Activated CD4-positive, alpha-beta T cell treated with anti-CD3 and anti-CD28 coated beads for 1 hour (primary cell): ENCODE results near the gene GAREM1.
"Not testable (repeated sequence)": the region's sequence is repeated elsewhere in the genome, so short reads cannot be mapped to it uniquely, and the experiment has no call there.

Experiments used
- DNase-seq: peaks from one replicate; pipeline ENCODE4 v3.0.0-alpha.2; 2020

Gene GAREM1

GRCh38 chr18:32366586-32367538 lies 103.8 kb downstream of the GAREM1 start:
- no peak for DNase-seq

GRCh38 chr18:32362484-32362883 lies 108.2 kb downstream of the GAREM1 start:
- no peak for DNase-seq

- DNase-seq: no peak
Measured at GRCh38 chr18:32360682-32361345, 109.9 kb downstream of the GAREM1 start.

- no peak for DNase-seq
Measured at GRCh38 chr18:32358529-32358928, 112.2 kb downstream of the GAREM1 start.

GRCh38 chr18:32358075-32358474 lies 112.6 kb downstream of the GAREM1 start:
- no peak for DNase-seq

- no peak for DNase-seq
Measured at GRCh38 chr18:32355896-32356295, 114.8 kb downstream of the GAREM1 start.

GRCh38 chr18:32354518-32354917 lies 116.2 kb downstream of the GAREM1 start:
- DNase-seq: no peak

- no peak for DNase-seq
Measured at GRCh38 chr18:32353257-32353656, 117.4 kb downstream of the GAREM1 start.

- DNase-seq: no peak
Measured at GRCh38 chr18:32351032-32351431, 119.7 kb downstream of the GAREM1 start.

GRCh38 chr18:32349728-32350395 lies 120.8 kb downstream of the GAREM1 start:
- DNase-seq: no peak

GRCh38 chr18:32346671-32347070 lies 124.0 kb downstream of the GAREM1 start:
- no peak for DNase-seq

GRCh38 chr18:32343634-32344033 lies 127.0 kb downstream of the GAREM1 start:
- DNase-seq: no peak

GRCh38 chr18:32341112-32341511 lies 129.6 kb downstream of the GAREM1 start:
- not testable (repeated sequence) for DNase-seq

- no peak for DNase-seq
Measured at GRCh38 chr18:32339045-32339444, 131.6 kb downstream of the GAREM1 start.

GRCh38 chr18:32337821-32338220 lies 132.9 kb downstream of the GAREM1 start:
- DNase-seq: no peak

GRCh38 chr18:32337347-32337746 lies 133.3 kb downstream of the GAREM1 start:
- no peak for DNase-seq

GRCh38 chr18:32335228-32335627 lies 135.5 kb downstream of the GAREM1 start:
- DNase-seq: no peak

- no peak for DNase-seq
Measured at GRCh38 chr18:32333781-32334180, 136.9 kb downstream of the GAREM1 start.

- DNase-seq: no peak
Measured at GRCh38 chr18:32332708-32333107, 138.0 kb downstream of the GAREM1 start.

- DNase-seq: no peak
Measured at GRCh38 chr18:32328974-32329373, 141.7 kb downstream of the GAREM1 start.

- no peak for DNase-seq
Measured at GRCh38 chr18:32328379-32328778, 142.3 kb downstream of the GAREM1 start.

GRCh38 chr18:32326450-32327308 lies 144.0 kb downstream of the GAREM1 start:
- no peak for DNase-seq

- DNase-seq: no peak
Measured at GRCh38 chr18:32324181-32324580, 146.5 kb downstream of the GAREM1 start.
